ENCODE data around the gene GRK6. TPM values are rescaled to one million over a fixed set of nuclear protein-coding genes. Genes with fewer than 3 reads are reported as not detected.

The GRK6 gene
- total and polyA plus RNA-seq, 9 of the 15 experiments (the other 6 are each of a cell fraction or from before 2014, with no cell fraction given) = 0.63 to 122 (median 44.5) TPM

DNA sequence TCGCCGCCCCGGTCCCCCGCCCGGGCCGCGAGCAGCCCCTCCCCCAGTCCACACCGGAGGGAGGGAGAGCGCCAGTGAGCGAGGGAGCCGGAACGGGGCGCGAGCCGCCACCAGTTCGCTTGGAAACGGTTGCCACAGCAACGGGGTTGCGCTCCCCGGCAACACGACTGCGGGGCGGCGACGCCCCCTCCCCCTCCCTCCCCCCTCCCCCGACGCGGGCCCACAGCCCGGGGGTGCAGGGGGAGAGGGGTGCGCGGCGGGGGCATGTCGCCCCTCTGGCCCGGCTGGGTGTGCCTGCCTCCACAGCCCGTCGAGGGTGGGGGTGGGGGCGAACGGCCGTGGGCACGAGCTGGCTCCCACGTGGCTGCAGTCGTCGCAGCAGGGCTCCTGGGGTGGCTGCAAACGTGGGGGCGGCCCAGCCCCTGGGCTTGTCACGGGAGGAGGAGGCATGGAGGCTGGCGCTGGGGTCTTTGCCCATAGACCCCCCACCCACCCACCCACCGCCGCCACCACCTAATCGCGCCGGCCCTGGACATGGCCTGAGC lies 20.7 kb downstream of the GRK6 start:
- intact Hi-C loops (cut with micrococcal nuclease) = loop anchor here (2.0 kb wide), 1 partner anchor 332 kb away; no protein-coding TSS in a partner anchor
- peak; percentile 45 for TF ChIP-seq HNRNPH1 (optimal IDR thresholded peaks at IDR 0.05; ENCODE audit: low read depth, low read length)
- TF ChIP-seq NR2C2 (CRISPR knock-in tag; IDR thresholded peaks at IDR 0.05) = 0 out of 2 replicates have a peak, but pooled peaks have one; percentile 34
- TF ChIP-seq NR2C2 (tag; IDR thresholded peaks at IDR 0.05) = no peak
- TF ChIP-seq EGR1 (conservative IDR thresholded peaks at IDR 0.05) = peak; percentile 27; the same call in 1 of the 2 replicates
- TF ChIP-seq ZNF444 (CRISPR knock-in tag; IDR thresholded peaks at IDR 0.05) = peak; percentile 54; the same call in 1 of the 2 replicates
- TF ChIP-seq, protein P1, sequence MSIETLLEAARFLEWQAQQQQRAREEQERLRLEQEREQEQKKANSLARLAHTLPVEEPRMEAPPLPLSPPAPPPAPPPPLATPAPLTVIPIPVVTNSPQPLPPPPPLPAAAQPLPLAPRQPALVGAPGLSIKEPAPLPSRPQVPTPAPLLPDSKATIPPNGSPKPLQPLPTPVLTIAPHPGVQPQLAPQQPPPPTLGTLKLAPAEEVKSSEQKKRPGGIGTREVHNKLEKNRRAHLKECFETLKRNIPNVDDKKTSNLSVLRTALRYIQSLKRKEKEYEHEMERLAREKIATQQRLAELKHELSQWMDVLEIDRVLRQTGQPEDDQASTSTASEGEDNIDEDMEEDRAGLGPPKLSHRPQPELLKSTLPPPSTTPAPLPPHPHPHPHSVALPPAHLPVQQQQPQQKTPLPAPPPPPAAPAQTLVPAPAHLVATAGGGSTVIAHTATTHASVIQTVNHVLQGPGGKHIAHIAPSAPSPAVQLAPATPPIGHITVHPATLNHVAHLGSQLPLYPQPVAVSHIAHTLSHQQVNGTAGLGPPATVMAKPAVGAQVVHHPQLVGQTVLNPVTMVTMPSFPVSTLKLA (conservative IDR thresholded peaks at IDR 0.05) = 0 out of 4 replicates have a peak, but pooled peaks of 1 of the 2 experiments have one; percentile 11
- TF ChIP-seq, protein P2, sequence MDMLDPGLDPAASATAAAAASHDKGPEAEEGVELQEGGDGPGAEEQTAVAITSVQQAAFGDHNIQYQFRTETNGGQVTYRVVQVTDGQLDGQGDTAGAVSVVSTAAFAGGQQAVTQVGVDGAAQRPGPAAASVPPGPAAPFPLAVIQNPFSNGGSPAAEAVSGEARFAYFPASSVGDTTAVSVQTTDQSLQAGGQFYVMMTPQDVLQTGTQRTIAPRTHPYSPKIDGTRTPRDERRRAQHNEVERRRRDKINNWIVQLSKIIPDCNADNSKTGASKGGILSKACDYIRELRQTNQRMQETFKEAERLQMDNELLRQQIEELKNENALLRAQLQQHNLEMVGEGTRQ (CRISPR knock-in tag; IDR thresholded peaks at IDR 0.05) = peak; percentile 12; the same call in 1 of the 2 replicates
- TF ChIP-seq, protein P3, sequence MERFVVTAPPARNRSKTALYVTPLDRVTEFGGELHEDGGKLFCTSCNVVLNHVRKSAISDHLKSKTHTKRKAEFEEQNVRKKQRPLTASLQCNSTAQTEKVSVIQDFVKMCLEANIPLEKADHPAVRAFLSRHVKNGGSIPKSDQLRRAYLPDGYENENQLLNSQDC (CRISPR knock-in tag; IDR thresholded peaks at IDR 0.05) = no peak
- TF ChIP-seq POLR2G (IDR thresholded peaks at IDR 0.05; ENCODE audit: low read depth, low read length) = peak; percentile 47; the same call in 1 of the 2 replicates
- TF ChIP-seq RBM39 (optimal IDR thresholded peaks at IDR 0.05; ENCODE audit: low read depth, low read length) = peak; percentile 3
- peak; percentile 85 for TF ChIP-seq MXI1 (IDR thresholded peaks at IDR 0.05; ENCODE audit: low read depth, low read length)
- TF ChIP-seq, protein P4, sequence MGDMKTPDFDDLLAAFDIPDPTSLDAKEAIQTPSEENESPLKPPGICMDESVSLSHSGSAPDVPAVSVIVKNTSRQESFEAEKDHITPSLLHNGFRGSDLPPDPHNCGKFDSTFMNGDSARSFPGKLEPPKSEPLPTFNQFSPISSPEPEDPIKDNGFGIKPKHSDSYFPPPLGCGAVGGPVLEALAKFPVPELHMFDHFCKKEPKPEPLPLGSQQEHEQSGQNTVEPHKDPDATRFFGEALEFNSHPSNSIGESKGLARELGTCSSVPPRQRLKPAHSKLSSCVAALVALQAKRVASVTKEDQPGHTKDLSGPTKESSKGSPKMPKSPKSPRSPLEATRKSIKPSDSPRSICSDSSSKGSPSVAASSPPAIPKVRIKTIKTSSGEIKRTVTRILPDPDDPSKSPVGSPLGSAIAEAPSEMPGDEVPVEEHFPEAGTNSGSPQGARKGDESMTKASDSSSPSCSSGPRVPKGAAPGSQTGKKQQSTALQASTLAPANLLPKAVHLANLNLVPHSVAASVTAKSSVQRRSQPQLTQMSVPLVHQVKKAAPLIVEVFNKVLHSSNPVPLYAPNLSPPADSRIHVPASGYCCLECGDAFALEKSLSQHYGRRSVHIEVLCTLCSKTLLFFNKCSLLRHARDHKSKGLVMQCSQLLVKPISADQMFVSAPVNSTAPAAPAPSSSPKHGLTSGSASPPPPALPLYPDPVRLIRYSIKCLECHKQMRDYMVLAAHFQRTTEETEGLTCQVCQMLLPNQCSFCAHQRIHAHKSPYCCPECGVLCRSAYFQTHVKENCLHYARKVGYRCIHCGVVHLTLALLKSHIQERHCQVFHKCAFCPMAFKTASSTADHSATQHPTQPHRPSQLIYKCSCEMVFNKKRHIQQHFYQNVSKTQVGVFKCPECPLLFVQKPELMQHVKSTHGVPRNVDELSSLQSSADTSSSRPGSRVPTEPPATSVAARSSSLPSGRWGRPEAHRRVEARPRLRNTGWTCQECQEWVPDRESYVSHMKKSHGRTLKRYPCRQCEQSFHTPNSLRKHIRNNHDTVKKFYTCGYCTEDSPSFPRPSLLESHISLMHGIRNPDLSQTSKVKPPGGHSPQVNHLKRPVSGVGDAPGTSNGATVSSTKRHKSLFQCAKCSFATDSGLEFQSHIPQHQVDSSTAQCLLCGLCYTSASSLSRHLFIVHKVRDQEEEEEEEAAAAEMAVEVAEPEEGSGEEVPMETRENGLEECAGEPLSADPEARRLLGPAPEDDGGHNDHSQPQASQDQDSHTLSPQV (IDR thresholded peaks at IDR 0.05) = 0 out of 2 replicates have a peak, but pooled peaks have one; percentile 2
- no peak for TF ChIP-seq TRIM28 (IDR thresholded peaks at IDR 0.05)

More for the DNA sequence above, 20.7 kb downstream of the GRK6 start:
- ChIA-PET POLR2A (interaction anchor here (1.2 to 11.8 kb wide), 5 partner anchors 10 to 45 kb away, joined by 4 to 210 read pairs (median 10); partner anchors contain the start of gene GRK6), CTCF (ENCODE audit: low intra/inter-chr PET ratio) (interaction anchor here (1.9 kb wide), 1 partner anchor 43 kb away, joined by 9 read pairs; no protein-coding TSS in a partner anchor)
- ATAC-seq (peak; percentile 21), FAIRE-seq (no peak), DNase-seq (ENCODE audit: extremely low read depth in 1 of 4, low spot score in 3 of 4) (peak; percentile 78 to 81 (median 80))
- peaks cover 11% of the 10 kb centered on the region; the same call in 1 of the 3 replicates for H3K36me3 ChIP-seq (ENCODE audit: control insufficient read depth, insufficient read depth, low read length)
- H4K20me1 ChIP-seq (replicated peaks; ENCODE audit: control insufficient read depth, insufficient read depth, low read length) = peaks cover 25% of the 10 kb centered on the region
- H3K9me1 ChIP-seq (ENCODE audit: control insufficient read depth, insufficient read depth, low read length) = peaks cover 3% of the 10 kb centered on the region
- H2AFZ ChIP-seq (ENCODE audit: low read depth, low read length) = peak overlapping the region; percentile 44; the same call in 1 of the 2 replicates
- H3K4me3 ChIP-seq = peak overlapping the region; percentile 62
- H3K27ac ChIP-seq (ENCODE audit: extremely low read depth, low read depth, low read length) = peak overlapping the region; percentile 59; the same call in 1 of the 3 replicates
- H3K4me2 ChIP-seq (ENCODE audit: insufficient read depth, low read length) = peak overlapping the region; percentile 81; the same call in 1 of the 2 replicates
- no peaks in the 10 kb centered on the region for H3K9me3 ChIP-seq (replicated peaks; ENCODE audit: control insufficient read depth, insufficient read depth, low read depth, low read length)
- peak overlapping the region; percentile 53 to 95; a peak in 3 of 4 replicates for H3K9ac ChIP-seq (ENCODE audit: insufficient read depth in 1 of 2, low read depth in 2 of 2, low read length in 2 of 2)
- in situ Hi-C loops (cut with MboI) = loop anchor here (5.0 kb wide), 1 partner anchor 55 kb away; no protein-coding TSS in a partner anchor
- WGBS (ENCODE audit: insufficient coverage, low coverage, missing lambda C conversion rate) = 15% methylated on average over 6 of the region's 52 CpGs
- no peaks in the 10 kb centered on the region for H3K27me3 ChIP-seq (ENCODE audit: control insufficient read depth in 2 of 2, insufficient read depth in 2 of 2, low read length in 2 of 2)
- H3K79me2 ChIP-seq (ENCODE audit: control insufficient read depth, insufficient read depth, low read length) = no peaks in the 10 kb centered on the region
- no TSS peak for BruUV-seq (replicated peaks)
- H3K4me1 ChIP-seq (replicated peaks in 1 of 2; ENCODE audit: control insufficient read depth in 2 of 2, insufficient read depth in 2 of 2, low read length in 2 of 2) = peaks cover 19 to 47% of the 10 kb centered on the region in 2 experiments

Measured in K562 (cell line).